ENCODE data around the gene FLNC. TPM values are rescaled to one million over a fixed set of nuclear protein-coding genes. Genes with fewer than 3 reads are reported as not detected.

The FLNC gene
- total RNA-seq, 1 donor from 2014 or later: 241 TPM

GRCh38 chr7:128878226-128879105, 48.3 kb downstream of the FLNC start:
- peaks cover 10% of the 10 kb centered on the region for H3K9me3 Mint-ChIP-seq (ENCODE audit: unreplicated experiment)
- DNase-seq: no peak
- H3K4me1 Mint-ChIP-seq (ENCODE audit: low read depth, unreplicated experiment): peaks cover 9% of the 10 kb centered on the region
- peaks cover 8% of the 10 kb centered on the region for H3K27me3 Mint-ChIP-seq (ENCODE audit: unreplicated experiment)
- H3K36me3 Mint-ChIP-seq (ENCODE audit: unreplicated experiment): no peaks in the 10 kb centered on the region
- no peak overlapping the region for H3K27ac Mint-ChIP-seq (ENCODE audit: unreplicated experiment)
- TF ChIP-seq, protein P1, sequence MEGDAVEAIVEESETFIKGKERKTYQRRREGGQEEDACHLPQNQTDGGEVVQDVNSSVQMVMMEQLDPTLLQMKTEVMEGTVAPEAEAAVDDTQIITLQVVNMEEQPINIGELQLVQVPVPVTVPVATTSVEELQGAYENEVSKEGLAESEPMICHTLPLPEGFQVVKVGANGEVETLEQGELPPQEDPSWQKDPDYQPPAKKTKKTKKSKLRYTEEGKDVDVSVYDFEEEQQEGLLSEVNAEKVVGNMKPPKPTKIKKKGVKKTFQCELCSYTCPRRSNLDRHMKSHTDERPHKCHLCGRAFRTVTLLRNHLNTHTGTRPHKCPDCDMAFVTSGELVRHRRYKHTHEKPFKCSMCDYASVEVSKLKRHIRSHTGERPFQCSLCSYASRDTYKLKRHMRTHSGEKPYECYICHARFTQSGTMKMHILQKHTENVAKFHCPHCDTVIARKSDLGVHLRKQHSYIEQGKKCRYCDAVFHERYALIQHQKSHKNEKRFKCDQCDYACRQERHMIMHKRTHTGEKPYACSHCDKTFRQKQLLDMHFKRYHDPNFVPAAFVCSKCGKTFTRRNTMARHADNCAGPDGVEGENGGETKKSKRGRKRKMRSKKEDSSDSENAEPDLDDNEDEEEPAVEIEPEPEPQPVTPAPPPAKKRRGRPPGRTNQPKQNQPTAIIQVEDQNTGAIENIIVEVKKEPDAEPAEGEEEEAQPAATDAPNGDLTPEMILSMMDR (IDR thresholded peaks at IDR 0.05; ENCODE audit: partially characterized antibody, unreplicated experiment): no peak
- no peak overlapping the region for H3K4me3 Mint-ChIP-seq (ENCODE audit: unreplicated experiment)

- H3K4me3 Mint-ChIP-seq (ENCODE audit: unreplicated experiment): no peak overlapping the region
- H3K27ac Mint-ChIP-seq (ENCODE audit: unreplicated experiment): no peak overlapping the region
- peaks cover 9% of the 10 kb centered on the region for H3K9me3 Mint-ChIP-seq (ENCODE audit: unreplicated experiment)
- peaks cover 8% of the 10 kb centered on the region for H3K27me3 Mint-ChIP-seq (ENCODE audit: unreplicated experiment)
- TF ChIP-seq, protein P1 (IDR thresholded peaks at IDR 0.05; ENCODE audit: partially characterized antibody, unreplicated experiment): no peak
- H3K36me3 Mint-ChIP-seq (ENCODE audit: unreplicated experiment): no peaks in the 10 kb centered on the region
- no peak for DNase-seq
- peaks cover 9% of the 10 kb centered on the region for H3K4me1 Mint-ChIP-seq (ENCODE audit: low read depth, unreplicated experiment)
Measured at GRCh38 chr7:128879461-128879938, 49.3 kb downstream of the FLNC start.

DNA sequence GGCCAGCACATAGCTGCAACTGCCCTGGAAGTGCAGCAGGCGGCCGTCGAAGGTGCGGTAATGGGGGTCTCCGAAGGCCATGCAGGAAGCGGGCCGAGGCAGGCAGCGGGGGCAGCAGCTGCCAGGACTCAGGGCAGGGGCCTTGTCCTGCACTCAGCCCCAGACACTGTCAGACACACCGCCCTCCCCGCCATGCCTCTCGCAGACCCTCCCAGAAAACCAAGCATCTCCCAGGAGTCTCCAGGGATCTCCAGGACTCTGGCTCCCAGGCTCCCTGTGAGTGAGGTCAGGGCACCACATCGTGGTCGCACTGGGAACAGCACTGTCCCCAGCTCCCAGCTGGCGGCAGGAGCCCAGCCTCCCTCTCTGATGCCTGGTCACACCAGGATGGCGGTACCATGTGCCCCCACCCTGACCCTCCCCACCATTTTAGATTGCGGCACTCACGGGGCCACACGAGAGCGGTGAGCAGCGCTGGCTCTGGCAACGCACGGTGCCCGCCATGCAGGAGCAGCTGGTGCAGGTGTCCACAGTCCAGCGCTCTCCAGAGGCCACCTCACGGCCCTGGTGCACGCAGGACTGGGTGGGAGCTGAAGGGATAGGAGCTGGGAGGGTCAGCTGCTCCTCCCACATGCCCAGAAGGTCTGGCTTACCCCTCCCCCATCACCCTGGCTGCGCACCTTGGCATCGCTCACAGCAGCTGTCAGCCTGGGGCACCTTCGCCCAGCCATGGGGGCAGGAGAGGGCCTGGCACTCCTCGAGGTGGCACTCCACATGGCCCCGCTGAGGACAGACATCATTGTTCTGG, 49.9 kb downstream of the FLNC start:
- Mint-ChIP-seq H3K36me3 (ENCODE audit: unreplicated experiment) (no peaks in the 10 kb centered on the region), H3K4me3 (ENCODE audit: unreplicated experiment) (no peak overlapping the region), H3K27ac (ENCODE audit: unreplicated experiment) (peak overlapping the region; percentile 43), H3K27me3 (ENCODE audit: unreplicated experiment) (peaks cover 9% of the 10 kb centered on the region), H3K4me1 (ENCODE audit: low read depth, unreplicated experiment) (peaks cover 9% of the 10 kb centered on the region), H3K9me3 (ENCODE audit: unreplicated experiment) (peaks cover 9% of the 10 kb centered on the region)
- DNase-seq: peak; percentile 85
- TF ChIP-seq, protein P1 (IDR thresholded peaks at IDR 0.05; ENCODE audit: partially characterized antibody, unreplicated experiment): peak; percentile 66

DNA sequence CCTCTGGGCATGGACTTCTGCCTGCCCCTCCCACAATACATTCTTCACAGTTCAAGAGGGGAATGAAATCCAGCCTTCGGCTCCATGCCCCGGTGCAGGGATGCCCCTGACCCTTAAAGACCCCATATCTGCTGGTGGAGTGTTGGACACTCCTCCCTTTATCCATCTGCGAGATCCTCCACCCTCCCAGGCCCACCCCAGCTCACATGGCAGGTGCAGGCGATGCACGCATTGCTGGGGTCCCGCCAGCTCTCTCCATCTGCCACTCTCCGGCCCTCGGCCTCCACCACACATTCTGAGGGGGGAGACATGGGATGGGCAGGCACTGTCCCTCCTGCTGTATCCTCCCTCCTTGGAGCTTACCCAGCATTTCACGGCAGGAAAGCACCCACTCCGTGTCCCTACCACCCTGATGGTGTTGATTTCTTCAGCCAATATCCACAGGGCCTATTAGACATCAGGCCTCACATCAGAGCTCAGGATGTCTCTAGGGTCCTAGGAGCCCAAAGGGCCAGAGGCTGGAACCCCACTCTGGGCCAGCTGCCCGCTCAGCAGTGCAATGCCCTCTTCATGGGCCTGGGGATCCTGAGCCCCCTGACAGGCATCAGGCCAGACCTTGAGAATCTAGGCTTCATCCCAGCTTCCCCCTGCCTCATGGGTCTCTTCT, 50.7 kb downstream of the FLNC start:
- H3K4me3 Mint-ChIP-seq (ENCODE audit: unreplicated experiment): peak overlapping the region; percentile 57
- DNase-seq: peak; percentile 55
- peaks cover 9% of the 10 kb centered on the region for H3K4me1 Mint-ChIP-seq (ENCODE audit: low read depth, unreplicated experiment)
- H3K27ac Mint-ChIP-seq (ENCODE audit: unreplicated experiment): no peak overlapping the region
- TF ChIP-seq, protein P1 (IDR thresholded peaks at IDR 0.05; ENCODE audit: partially characterized antibody, unreplicated experiment): no peak
- no peaks in the 10 kb centered on the region for H3K36me3 Mint-ChIP-seq (ENCODE audit: unreplicated experiment)
- peaks cover 10% of the 10 kb centered on the region for H3K27me3 Mint-ChIP-seq (ENCODE audit: unreplicated experiment)
- peaks cover 12% of the 10 kb centered on the region for H3K9me3 Mint-ChIP-seq (ENCODE audit: unreplicated experiment)

Measured in glutamatergic neuron (in vitro differentiated cells).